ENCODE results near the gene PTGER2.
A peak's percentile ranks its signal among the peaks of the same experiment; 100 is the strongest.

PTGER2 gene, protein sequence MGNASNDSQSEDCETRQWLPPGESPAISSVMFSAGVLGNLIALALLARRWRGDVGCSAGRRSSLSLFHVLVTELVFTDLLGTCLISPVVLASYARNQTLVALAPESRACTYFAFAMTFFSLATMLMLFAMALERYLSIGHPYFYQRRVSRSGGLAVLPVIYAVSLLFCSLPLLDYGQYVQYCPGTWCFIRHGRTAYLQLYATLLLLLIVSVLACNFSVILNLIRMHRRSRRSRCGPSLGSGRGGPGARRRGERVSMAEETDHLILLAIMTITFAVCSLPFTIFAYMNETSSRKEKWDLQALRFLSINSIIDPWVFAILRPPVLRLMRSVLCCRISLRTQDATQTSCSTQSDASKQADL

DNA sequence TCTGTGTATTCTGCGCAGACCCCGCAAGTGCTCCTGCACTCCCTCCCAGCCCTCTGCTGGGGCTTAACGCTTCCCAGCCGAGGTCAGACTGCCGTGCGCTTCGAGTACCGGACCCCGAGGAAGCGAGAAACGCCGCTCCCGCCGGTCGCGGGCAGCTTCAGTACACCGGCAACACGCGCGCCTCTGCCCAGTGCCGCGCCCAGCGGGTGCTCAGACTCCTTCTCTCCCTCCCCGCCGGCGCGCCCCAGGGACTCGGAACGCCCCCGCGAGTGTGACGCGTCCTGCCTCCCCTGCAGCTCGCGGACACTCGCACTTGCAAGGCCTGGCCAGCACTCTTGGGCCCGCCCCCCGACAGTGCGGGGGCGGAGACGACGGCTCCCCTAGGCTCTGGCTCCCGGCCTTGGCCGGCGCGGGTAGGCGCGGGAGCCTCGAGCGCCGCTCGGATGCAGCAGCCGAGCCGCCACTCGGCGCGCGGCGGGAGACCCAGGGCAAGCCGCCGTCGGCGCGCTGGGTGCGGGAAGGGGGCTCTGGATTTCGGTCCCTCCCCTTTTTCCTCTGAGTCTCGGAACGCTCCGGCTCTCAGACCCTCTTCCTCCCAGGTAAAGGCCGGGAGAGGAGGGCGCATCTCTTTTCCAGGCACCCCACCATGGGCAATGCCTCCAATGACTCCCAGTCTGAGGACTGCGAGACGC lies at the start of gene PTGER2:
Gene PTGER2, plus strand, starts transcription at position 410 of the 692 bp plus-strand sequence. Its CDS starts 237 bp downstream, at position 647.
- CTCF ChIA-PET: interaction anchor here (0.7 to 6.7 kb wide), 2 partner anchors 9 to 14 kb away, joined by 4 to 44 read pairs; no protein-coding TSS in a partner anchor
- H3K4me3 ChIP-seq (ENCODE audit: low read depth, low read length): peak within 1 kb of the TSS; percentile 77
- POLR2A ChIA-PET: interaction anchor here (1.5 kb wide), 2 partner anchors 13 to 144 kb away, joined by 4 to 5 read pairs; no protein-coding TSS in a partner anchor
- TF ChIP-seq, protein P1, sequence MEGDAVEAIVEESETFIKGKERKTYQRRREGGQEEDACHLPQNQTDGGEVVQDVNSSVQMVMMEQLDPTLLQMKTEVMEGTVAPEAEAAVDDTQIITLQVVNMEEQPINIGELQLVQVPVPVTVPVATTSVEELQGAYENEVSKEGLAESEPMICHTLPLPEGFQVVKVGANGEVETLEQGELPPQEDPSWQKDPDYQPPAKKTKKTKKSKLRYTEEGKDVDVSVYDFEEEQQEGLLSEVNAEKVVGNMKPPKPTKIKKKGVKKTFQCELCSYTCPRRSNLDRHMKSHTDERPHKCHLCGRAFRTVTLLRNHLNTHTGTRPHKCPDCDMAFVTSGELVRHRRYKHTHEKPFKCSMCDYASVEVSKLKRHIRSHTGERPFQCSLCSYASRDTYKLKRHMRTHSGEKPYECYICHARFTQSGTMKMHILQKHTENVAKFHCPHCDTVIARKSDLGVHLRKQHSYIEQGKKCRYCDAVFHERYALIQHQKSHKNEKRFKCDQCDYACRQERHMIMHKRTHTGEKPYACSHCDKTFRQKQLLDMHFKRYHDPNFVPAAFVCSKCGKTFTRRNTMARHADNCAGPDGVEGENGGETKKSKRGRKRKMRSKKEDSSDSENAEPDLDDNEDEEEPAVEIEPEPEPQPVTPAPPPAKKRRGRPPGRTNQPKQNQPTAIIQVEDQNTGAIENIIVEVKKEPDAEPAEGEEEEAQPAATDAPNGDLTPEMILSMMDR (IDR thresholded peaks at IDR 0.05; ENCODE audit: insufficient read depth, low read length, missing control alignments): no peak
- DNase-seq (ENCODE audit: low read depth, low spot score): peak; percentile 42

DNA sequence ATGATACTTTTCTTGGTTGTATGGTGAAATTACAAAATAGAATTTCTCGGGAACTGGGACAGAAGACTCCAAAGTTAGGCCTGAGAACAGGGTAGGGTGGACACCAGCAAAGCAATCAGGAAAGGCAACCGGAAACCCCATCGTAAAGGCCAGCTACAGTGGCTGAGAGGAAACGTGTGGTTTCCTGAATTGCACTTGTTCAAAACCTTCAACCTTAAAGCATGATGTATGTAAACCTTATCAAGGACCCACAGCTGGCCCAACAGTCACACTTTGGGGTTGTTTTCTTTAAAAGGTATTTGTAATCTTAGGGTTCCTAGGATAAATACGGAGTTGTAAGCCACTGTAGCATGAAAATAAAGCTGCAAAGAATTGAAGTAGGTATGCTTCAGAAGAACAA lies 48.9 kb upstream of the PTGER2 start:
- TF ChIP-seq, protein P1 (IDR thresholded peaks at IDR 0.05; ENCODE audit: insufficient read depth, low read length, missing control alignments): no peak
- ChIA-PET POLR2A (no interaction called here), CTCF (interaction anchor here (1.2 to 1.6 kb wide), 2 partner anchors 33 to 118 kb away, joined by 4 read pairs; no protein-coding TSS in a partner anchor)
- H3K4me3 ChIP-seq (ENCODE audit: low read depth, low read length): no peak overlapping the region
- no peak for DNase-seq (ENCODE audit: low read depth, low spot score)

DNA sequence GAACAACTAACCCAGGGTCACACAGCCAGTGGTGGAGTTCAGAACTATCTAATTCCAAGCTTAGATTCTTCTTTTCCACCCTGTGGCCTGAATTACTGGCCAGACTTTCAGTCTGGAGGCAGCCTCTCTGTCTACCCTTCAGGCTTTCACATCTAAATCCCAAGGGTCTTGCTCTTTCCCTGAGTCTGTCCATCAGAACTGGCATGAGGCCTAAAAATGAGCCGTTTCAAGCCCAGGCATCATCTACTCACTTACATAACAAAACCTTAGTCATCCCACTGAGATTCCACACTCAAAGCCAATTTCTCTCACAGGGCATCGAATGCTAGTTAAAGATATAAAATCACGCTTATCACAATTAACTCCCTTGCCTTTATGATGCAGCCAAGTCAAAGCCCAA lies 47.9 kb upstream of the PTGER2 start:
- no peak overlapping the region for H3K4me3 ChIP-seq (ENCODE audit: low read depth, low read length)
- TF ChIP-seq, protein P1 (IDR thresholded peaks at IDR 0.05; ENCODE audit: insufficient read depth, low read length, missing control alignments): no peak
- no peak for DNase-seq (ENCODE audit: low read depth, low spot score)
- POLR2A ChIA-PET: no interaction called here
- CTCF ChIA-PET: no interaction called here

DNA sequence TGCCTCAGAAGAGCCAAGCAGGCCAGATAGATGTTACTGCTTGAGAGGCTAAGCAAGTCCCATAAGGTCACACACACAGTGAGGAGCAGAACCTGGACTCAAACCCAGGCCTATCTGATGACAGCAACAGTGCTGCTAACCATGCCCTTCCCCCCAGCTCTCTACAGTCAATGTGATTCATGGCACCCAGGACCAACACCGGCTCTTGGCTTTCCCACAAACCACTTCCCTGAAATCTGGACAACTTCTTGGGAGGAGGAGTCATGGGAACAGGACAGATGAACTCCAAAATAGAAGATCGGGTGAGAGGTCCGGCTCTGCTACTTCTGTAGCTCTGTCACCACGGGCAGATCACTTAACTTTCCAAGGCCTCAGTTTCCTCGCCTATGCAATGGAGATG lies 47.3 kb upstream of the PTGER2 start:
- ChIA-PET CTCF (no interaction called here), POLR2A (no interaction called here)
- H3K4me3 ChIP-seq (ENCODE audit: low read depth, low read length): no peak overlapping the region
- TF ChIP-seq, protein P1 (IDR thresholded peaks at IDR 0.05; ENCODE audit: insufficient read depth, low read length, missing control alignments): no peak
- no peak for DNase-seq (ENCODE audit: low read depth, low spot score)

DNA sequence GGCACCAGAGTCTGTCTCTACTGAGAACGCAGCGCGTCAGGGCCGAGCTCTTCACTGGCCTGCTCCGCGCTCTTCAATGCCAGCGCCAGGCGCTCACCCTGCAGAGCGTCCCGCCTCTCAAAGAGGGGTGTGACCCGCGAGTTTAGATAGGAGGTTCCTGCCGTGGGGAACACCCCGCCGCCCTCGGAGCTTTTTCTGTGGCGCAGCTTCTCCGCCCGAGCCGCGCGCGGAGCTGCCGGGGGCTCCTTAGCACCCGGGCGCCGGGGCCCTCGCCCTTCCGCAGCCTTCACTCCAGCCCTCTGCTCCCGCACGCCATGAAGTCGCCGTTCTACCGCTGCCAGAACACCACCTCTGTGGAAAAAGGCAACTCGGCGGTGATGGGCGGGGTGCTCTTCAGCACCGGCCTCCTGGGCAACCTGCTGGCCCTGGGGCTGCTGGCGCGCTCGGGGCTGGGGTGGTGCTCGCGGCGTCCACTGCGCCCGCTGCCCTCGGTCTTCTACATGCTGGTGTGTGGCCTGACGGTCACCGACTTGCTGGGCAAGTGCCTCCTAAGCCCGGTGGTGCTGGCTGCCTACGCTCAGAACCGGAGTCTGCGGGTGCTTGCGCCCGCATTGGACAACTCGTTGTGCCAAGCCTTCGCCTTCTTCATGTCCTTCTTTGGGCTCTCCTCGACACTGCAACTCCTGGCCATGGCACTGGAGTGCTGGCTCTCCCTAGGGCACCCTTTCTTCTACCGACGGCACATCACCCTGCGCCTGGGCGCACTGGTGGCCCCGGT lies 46.4 kb upstream of the PTGER2 start, which contains the start of gene PTGDR:
Gene PTGDR, plus strand, starts transcription at position 198 of the 778 bp plus-strand sequence. Its CDS starts 117 bp downstream, at position 315.
- TF ChIP-seq, protein P1 (IDR thresholded peaks at IDR 0.05; ENCODE audit: insufficient read depth, low read length, missing control alignments): no peak
- peak within 1 kb of the TSS; percentile 40 for H3K4me3 ChIP-seq (ENCODE audit: low read depth, low read length)
- DNase-seq (ENCODE audit: low read depth, low spot score): no peak

More for the DNA sequence above, 46.4 kb upstream of the PTGER2 start, which contains the start of gene PTGDR:
- POLR2A ChIA-PET: no interaction called here
- CTCF ChIA-PET: no interaction called here
